Vagina (tissue), 2 donors: Measurements from ENCODE around the gene PRKCQ. TPM values are rescaled to one million over a fixed set of nuclear protein-coding genes. Genes with fewer than 3 reads are reported as not detected.

Experiments used
- DNase-seq, 2 donors: peaks; one replicate each; pipeline ENCODE4 v3.0.0-alpha.2; 2017; ENCODE audit errors: extremely low spot score in 2 of 2
- H3K27ac ChIP-seq: fragments of 200-600 bp; sonication (generic); one replicate; pipeline ENCODE4 v1.5.1; 2019
- H3K27me3 ChIP-seq: fragments of 200-600 bp; sonication (generic); one replicate; pipeline ENCODE4 v1.5.1; 2019
- H3K36me3 ChIP-seq, 2 donors: fragments of 200-600 bp; sonication (generic); one replicate each; pipeline ENCODE4 v1.5.1; 2017 to 2019
- H3K4me1 ChIP-seq: fragments of 200-600 bp; sonication (generic); one replicate; pipeline ENCODE4 v1.5.1; 2019
- H3K4me3 ChIP-seq, 2 donors: fragments of 200-600 bp; sonication (generic); 1 replicate in 1 of 2; 2 replicates in 1 of 2; pipeline ENCODE4 v1.5.1; 2016 to 2019
- H3K9me3 ChIP-seq: fragments of 200-600 bp; sonication (generic); one replicate; pipeline ENCODE4 v1.5.1; 2019
- POLR2A ChIP-seq, 2 donors: fragments of 450-650 bp; IDR thresholded peaks; one replicate each; pipeline ENCODE4 v1.6.1; 2017; ENCODE audit warnings: antibody characterized with exemption in 2 of 2, mild to moderate bottlenecking in 2 of 2, moderate library complexity in 2 of 2
- POLR2AphosphoS5 ChIP-seq, 2 donors: sonication (generic); formaldehyde crosslinking; IDR thresholded peaks; one replicate each; pipeline ENCODE4 v1.9.0; 2017; ENCODE audit warnings: antibody characterized with exemption in 2 of 2, mild to moderate bottlenecking in 2 of 2, low read depth in 1 of 2; ENCODE audit not compliant: insufficient read depth in 1 of 2
- intact Hi-C: fragments of 100-400 bp; cut with DNase I; formaldehyde crosslinking; loops from one replicate; pipeline ENCODE4 v1.15.1; 2023
- total RNA-seq: library from RNA; depleted of rRNA; stranded (reverse); fragments of >200 nt; gene quantifications from one replicate; pipeline ENCODE4 v1.2.3, GENCODE V29; 2016
- TF ChIP-seq, protein P1 (sequence below), 3 experiments: fragments of 450-650 bp in 2 of 3; fragments of 200-600 bp in 1 of 3; sonication (generic) in 1 of 3; IDR thresholded peaks; one replicate each; pipeline ENCODE4 v1.5.1; 2017 to 2019; ENCODE audit warnings: antibody characterized with exemption in 3 of 3, mild to moderate bottlenecking in 2 of 3, moderate library complexity in 2 of 3

PRKCQ gene
- total RNA-seq, 1 donor from 2014 or later = 3.7 TPM

DNA sequence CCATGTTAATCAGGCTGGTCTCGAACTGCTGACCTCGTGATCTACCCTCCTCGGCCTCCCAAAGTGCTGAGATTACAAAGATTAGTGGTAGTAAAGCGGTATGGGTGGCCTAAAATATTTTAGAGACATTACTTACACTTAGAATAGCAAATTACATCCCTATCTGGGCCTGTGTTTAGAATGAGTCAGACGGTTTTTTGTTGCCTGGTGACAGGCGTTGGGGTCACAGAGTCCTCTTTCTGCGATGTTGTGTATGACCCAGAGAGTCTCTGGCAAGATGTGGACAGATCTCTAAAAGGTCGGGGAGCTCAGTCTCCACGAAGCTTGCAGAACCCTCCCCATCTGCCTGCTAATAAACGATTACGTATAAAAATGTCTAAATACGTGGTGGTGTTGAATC lies 39.6 kb upstream of the PRKCQ start:
- Histone ChIP-seq H3K36me3 (no peaks in the 10 kb centered on the region), H3K4me1 (no peaks in the 10 kb centered on the region), H3K4me3 (no peak overlapping the region), H3K9me3 (no peaks in the 10 kb centered on the region), H3K27ac (no peak overlapping the region), H3K27me3 (no peaks in the 10 kb centered on the region)
- no peak for DNase-seq
- intact Hi-C loops = no loop called here
- TF ChIP-seq POLR2AphosphoS5 (IDR thresholded peaks at IDR 0.05; ENCODE audit: insufficient read depth in 1 of 2, low read depth in 1 of 2) = no peak
- TF ChIP-seq, protein P1, sequence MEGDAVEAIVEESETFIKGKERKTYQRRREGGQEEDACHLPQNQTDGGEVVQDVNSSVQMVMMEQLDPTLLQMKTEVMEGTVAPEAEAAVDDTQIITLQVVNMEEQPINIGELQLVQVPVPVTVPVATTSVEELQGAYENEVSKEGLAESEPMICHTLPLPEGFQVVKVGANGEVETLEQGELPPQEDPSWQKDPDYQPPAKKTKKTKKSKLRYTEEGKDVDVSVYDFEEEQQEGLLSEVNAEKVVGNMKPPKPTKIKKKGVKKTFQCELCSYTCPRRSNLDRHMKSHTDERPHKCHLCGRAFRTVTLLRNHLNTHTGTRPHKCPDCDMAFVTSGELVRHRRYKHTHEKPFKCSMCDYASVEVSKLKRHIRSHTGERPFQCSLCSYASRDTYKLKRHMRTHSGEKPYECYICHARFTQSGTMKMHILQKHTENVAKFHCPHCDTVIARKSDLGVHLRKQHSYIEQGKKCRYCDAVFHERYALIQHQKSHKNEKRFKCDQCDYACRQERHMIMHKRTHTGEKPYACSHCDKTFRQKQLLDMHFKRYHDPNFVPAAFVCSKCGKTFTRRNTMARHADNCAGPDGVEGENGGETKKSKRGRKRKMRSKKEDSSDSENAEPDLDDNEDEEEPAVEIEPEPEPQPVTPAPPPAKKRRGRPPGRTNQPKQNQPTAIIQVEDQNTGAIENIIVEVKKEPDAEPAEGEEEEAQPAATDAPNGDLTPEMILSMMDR (IDR thresholded peaks at IDR 0.05) = no peak
- no peak for TF ChIP-seq POLR2A (IDR thresholded peaks at IDR 0.05)

DNA sequence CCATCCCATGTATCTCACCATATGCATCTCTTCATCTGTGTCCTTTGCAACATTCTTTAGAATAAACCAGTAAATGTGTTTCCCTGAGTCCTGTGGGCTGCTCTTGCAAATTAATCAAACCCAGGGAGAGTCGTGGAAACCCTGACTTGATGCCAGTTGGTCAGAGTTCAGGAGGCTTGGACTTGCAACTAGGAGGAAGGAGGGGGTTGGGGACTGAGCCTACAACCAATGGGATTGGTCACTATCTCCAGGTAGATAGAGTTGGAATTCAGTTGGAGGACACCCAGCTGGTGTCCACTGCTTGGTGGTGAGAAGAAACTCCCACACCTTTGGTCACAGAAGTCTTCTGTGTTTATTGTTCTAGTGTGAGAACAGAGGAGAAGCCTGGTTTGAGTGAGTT lies 38.3 kb upstream of the PRKCQ start:
- no peak overlapping the region for H3K27ac ChIP-seq
- no peaks in the 10 kb centered on the region for H3K27me3 ChIP-seq
- no peaks in the 10 kb centered on the region for H3K9me3 ChIP-seq
- no peaks in the 10 kb centered on the region for H3K4me1 ChIP-seq
- TF ChIP-seq POLR2AphosphoS5 (IDR thresholded peaks at IDR 0.05; ENCODE audit: insufficient read depth in 1 of 2, low read depth in 1 of 2) (no peak), POLR2A (IDR thresholded peaks at IDR 0.05) (no peak)
- TF ChIP-seq, protein P1 (IDR thresholded peaks at IDR 0.05) = no peak
- H3K36me3 ChIP-seq = no peaks in the 10 kb centered on the region
- no peak overlapping the region for H3K4me3 ChIP-seq
- intact Hi-C loops = no loop called here
- no peak for DNase-seq

DNA sequence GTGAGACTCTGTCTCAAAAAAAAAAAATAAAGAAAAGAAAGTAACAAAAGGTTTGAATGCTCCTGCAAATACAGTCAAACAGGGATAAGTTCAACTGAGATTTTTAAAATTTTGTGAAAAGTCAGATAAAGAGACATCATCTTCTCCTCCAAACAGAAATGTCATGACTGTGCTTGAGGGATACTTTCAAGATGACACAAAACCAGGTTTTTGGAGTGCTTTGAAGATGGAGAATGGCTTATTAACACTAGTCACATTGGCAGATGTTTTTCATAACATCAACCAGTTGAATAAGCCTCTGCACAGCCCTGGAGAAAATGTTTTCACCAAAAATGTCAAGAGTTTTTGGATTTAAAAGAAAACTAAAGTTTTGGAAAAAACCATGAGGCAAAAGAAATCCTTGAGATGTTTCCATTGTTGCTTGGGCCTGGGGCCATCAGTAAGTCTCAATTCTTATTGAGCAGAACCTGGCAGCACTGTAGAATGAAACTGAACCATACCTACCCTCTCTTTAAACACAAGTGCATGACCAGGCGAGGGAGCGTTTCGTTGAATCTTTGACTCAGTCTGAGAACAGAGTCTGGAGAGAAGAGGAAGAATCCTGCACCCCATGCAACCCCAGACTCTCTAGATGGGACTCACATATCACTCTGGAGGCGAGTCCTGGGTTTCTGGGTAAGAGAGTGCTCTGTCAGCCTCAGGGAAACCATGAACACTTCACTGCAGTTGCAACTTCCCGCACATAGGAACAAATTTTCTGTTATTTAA lies 37.4 kb upstream of the PRKCQ start:
- DNase-seq = no peak
- H3K27ac ChIP-seq = no peak overlapping the region
- no peaks in the 10 kb centered on the region for H3K27me3 ChIP-seq
- intact Hi-C loops = no loop called here
- no peaks in the 10 kb centered on the region for H3K36me3 ChIP-seq
- H3K9me3 ChIP-seq = no peaks in the 10 kb centered on the region
- no peak overlapping the region for H3K4me3 ChIP-seq
- H3K4me1 ChIP-seq = no peaks in the 10 kb centered on the region
- TF ChIP-seq POLR2AphosphoS5 (IDR thresholded peaks at IDR 0.05; ENCODE audit: insufficient read depth in 1 of 2, low read depth in 1 of 2) (no peak), POLR2A (IDR thresholded peaks at IDR 0.05) (no peak)
- TF ChIP-seq, protein P1 (IDR thresholded peaks at IDR 0.05) = no peak

DNA sequence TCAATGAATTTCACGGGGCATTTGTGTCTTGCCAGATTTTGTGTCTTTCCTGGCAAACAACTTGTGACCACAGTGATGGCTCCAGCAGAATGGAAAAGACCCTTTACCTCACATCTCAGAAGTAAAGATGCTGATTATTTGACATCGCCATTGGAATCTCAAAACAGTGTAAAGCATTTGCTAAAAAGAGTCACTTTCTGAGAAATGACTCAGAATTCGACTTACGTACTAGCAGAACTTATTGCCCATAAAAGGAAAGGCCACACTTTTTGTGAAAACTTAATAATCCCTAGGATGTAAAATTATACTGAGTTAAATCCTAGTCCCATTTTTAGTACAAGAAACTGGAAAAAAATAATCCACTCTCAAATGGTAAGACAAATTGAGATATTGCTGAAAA lies 35.9 kb upstream of the PRKCQ start:
- H3K4me3 ChIP-seq = no peak overlapping the region
- TF ChIP-seq POLR2A (IDR thresholded peaks at IDR 0.05) (no peak), POLR2AphosphoS5 (IDR thresholded peaks at IDR 0.05; ENCODE audit: insufficient read depth in 1 of 2, low read depth in 1 of 2) (no peak)
- TF ChIP-seq, protein P1 (IDR thresholded peaks at IDR 0.05) = no peak
- no peaks in the 10 kb centered on the region for H3K9me3 ChIP-seq
- no peak overlapping the region for H3K27ac ChIP-seq
- intact Hi-C loops = no loop called here
- H3K4me1 ChIP-seq = no peaks in the 10 kb centered on the region
- no peak for DNase-seq
- H3K27me3 ChIP-seq = no peaks in the 10 kb centered on the region
- H3K36me3 ChIP-seq = no peaks in the 10 kb centered on the region

DNA sequence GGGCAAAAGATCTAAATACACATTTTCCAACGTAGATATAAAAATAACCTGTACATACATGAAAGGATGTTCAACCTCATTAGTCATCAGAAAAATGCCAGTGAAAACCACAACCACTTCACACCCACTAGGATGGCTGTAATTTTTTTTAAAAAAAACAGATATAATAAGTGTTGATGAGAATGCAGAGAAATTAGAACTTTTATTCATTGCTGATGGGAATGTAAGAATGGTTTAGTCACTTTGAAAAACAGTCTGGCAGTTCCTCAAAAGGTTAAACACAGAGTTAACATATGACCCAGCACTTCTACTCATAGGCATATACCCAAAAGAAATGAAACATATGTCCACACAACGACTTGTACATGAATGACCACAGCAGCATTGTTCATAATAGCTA lies 32.3 kb upstream of the PRKCQ start:
- intact Hi-C loops = no loop called here
- Histone ChIP-seq H3K27me3 (no peaks in the 10 kb centered on the region), H3K36me3 (no peaks in the 10 kb centered on the region), H3K4me3 (no peak overlapping the region), H3K27ac (no peak overlapping the region), H3K9me3 (no peaks in the 10 kb centered on the region), H3K4me1 (no peaks in the 10 kb centered on the region)
- no peak for TF ChIP-seq POLR2AphosphoS5 (IDR thresholded peaks at IDR 0.05; ENCODE audit: insufficient read depth in 1 of 2, low read depth in 1 of 2)
- TF ChIP-seq, protein P1 (IDR thresholded peaks at IDR 0.05) = no peak
- TF ChIP-seq POLR2A (IDR thresholded peaks at IDR 0.05) = no peak
- DNase-seq = no peak
